IPS-11a (cell line): ENCODE data around the gene LHFPL2.

ENCODE experiments used
- H3K4me3 ChIP-seq: one replicate; pipeline ENCODE4 v1.5.1; 2013; ENCODE audit warnings: low read depth, low read length, control low read depth

Gene LHFPL2

GRCh38 chr5:78597068-78597973, 51.3 kb downstream of the LHFPL2 start:
- H3K4me3 ChIP-seq: no peak overlapping the region

GRCh38 chr5:78595458-78595921, 53.1 kb downstream of the LHFPL2 start:
- no peak overlapping the region for H3K4me3 ChIP-seq

- no peak overlapping the region for H3K4me3 ChIP-seq
These were observed 53.7 kb downstream of the LHFPL2 start for GRCh38 chr5:78594610-78595457.

- no peak overlapping the region for H3K4me3 ChIP-seq
These were observed 54.6 kb downstream of the LHFPL2 start for GRCh38 chr5:78594021-78594420.

- H3K4me3 ChIP-seq: no peak overlapping the region
These were observed 55.1 kb downstream of the LHFPL2 start for GRCh38 chr5:78593465-78593864.

GRCh38 chr5:78592735-78593386, 55.7 kb downstream of the LHFPL2 start:
- H3K4me3 ChIP-seq: no peak overlapping the region

- no peak overlapping the region for H3K4me3 ChIP-seq
These were observed 56.4 kb downstream of the LHFPL2 start for GRCh38 chr5:78591972-78592700.

GRCh38 chr5:78591138-78591612, 57.4 kb downstream of the LHFPL2 start:
- H3K4me3 ChIP-seq: no peak overlapping the region

- no peak overlapping the region for H3K4me3 ChIP-seq
These were observed 58.6 kb downstream of the LHFPL2 start for GRCh38 chr5:78589923-78590322.

GRCh38 chr5:78588507-78588906, 60.1 kb downstream of the LHFPL2 start:
- H3K4me3 ChIP-seq: no peak overlapping the region

- no peak overlapping the region for H3K4me3 ChIP-seq
These were observed 60.7 kb downstream of the LHFPL2 start for GRCh38 chr5:78587775-78588291.

- no peak overlapping the region for H3K4me3 ChIP-seq
These were observed 61.3 kb downstream of the LHFPL2 start for GRCh38 chr5:78587081-78587774.

- no peak overlapping the region for H3K4me3 ChIP-seq
These were observed 62.3 kb downstream of the LHFPL2 start for GRCh38 chr5:78586251-78586650.

- H3K4me3 ChIP-seq: no peak overlapping the region
These were observed 70.6 kb downstream of the LHFPL2 start for GRCh38 chr5:78578015-78578414.

- H3K4me3 ChIP-seq: no peak overlapping the region
These were observed 71.3 kb downstream of the LHFPL2 start for GRCh38 chr5:78577071-78577807.

GRCh38 chr5:78576376-78576775, 72.2 kb downstream of the LHFPL2 start:
- no peak overlapping the region for H3K4me3 ChIP-seq

GRCh38 chr5:78574731-78575161, 73.8 kb downstream of the LHFPL2 start:
- no peak overlapping the region for H3K4me3 ChIP-seq

GRCh38 chr5:78574131-78574673, 74.4 kb downstream of the LHFPL2 start:
- no peak overlapping the region for H3K4me3 ChIP-seq

GRCh38 chr5:78573318-78573717, 75.3 kb downstream of the LHFPL2 start:
- no peak overlapping the region for H3K4me3 ChIP-seq
